ENCODE data around the gene TUBA1A.
"Not testable (repeated sequence)": the region's sequence is repeated elsewhere in the genome, so short reads cannot be mapped to it uniquely, and the experiment has no call there.

TUBA1A gene

GRCh38 chr12:49188916-49189367 lies at the start of gene TUBA1A:
Gene TUBA1A (minus strand): TSS chr12:49189080. CDS start chr12:49188979, 101 bp downstream.
- DNase-seq (peak; percentile 89), ATAC-seq (peak; percentile 97)

GRCh38 chr12:49236423-49236822 lies 47.5 kb upstream of the TUBA1A start:
- ATAC-seq (no peak), DNase-seq (no peak)

GRCh38 chr12:49233842-49234526 lies 45.1 kb upstream of the TUBA1A start:
- DNase-seq (peak; percentile 27), ATAC-seq (no peak)

- no peak for ATAC-seq
- DNase-seq: no peak
Observed at GRCh38 chr12:49232940-49233841, 44.3 kb upstream of the TUBA1A start.

- DNase-seq: no peak
- no peak for ATAC-seq
Observed at GRCh38 chr12:49231878-49232655, 43.2 kb upstream of the TUBA1A start.

GRCh38 chr12:49230805-49231194 lies 41.9 kb upstream of the TUBA1A start:
- ATAC-seq: no peak

GRCh38 chr12:49230176-49230804 lies 41.4 kb upstream of the TUBA1A start:
- no peak for DNase-seq
- ATAC-seq: no peak

More at GRCh38 chr12:49230805-49231194, 41.9 kb upstream of the TUBA1A start:
- no peak for DNase-seq

GRCh38 chr12:49228653-49229052 lies 39.8 kb upstream of the TUBA1A start:
- no peak for DNase-seq
- ATAC-seq: no peak

GRCh38 chr12:49227713-49228112 lies 38.8 kb upstream of the TUBA1A start:
- ATAC-seq (no peak), DNase-seq (no peak)

- no peak for DNase-seq
- no peak for ATAC-seq
Observed at GRCh38 chr12:49225576-49226166, 36.8 kb upstream of the TUBA1A start.

- no peak for ATAC-seq
- DNase-seq: no peak
Observed at GRCh38 chr12:49223590-49224369, 34.9 kb upstream of the TUBA1A start.

- no peak for DNase-seq
Observed at GRCh38 chr12:49223122-49223521, 34.2 kb upstream of the TUBA1A start.

GRCh38 chr12:49220972-49221371 lies 32.1 kb upstream of the TUBA1A start:
- no peak for ATAC-seq
- DNase-seq: no peak

More at GRCh38 chr12:49223122-49223521, 34.2 kb upstream of the TUBA1A start:
- no peak for ATAC-seq

GRCh38 chr12:49219417-49220026 lies 30.6 kb upstream of the TUBA1A start:
- ATAC-seq: no peak

GRCh38 chr12:49212572-49212971 lies 23.7 kb upstream of the TUBA1A start:
- no peak for DNase-seq
- no peak for ATAC-seq

More at GRCh38 chr12:49219417-49220026, 30.6 kb upstream of the TUBA1A start:
- no peak for DNase-seq

- DNase-seq, ATAC-seq: not testable (repeated sequence)
Observed at GRCh38 chr12:49210703-49211102, 21.8 kb upstream of the TUBA1A start.

GRCh38 chr12:49208676-49209075 lies 19.8 kb upstream of the TUBA1A start:
- no peak for DNase-seq
- no peak for ATAC-seq

- ATAC-seq: no peak
- DNase-seq: no peak
Observed at GRCh38 chr12:49208146-49208545, 19.3 kb upstream of the TUBA1A start.

GRCh38 chr12:49206389-49206788 lies 17.5 kb upstream of the TUBA1A start:
- ATAC-seq: no peak

More at GRCh38 chr12:49206389-49206788, 17.5 kb upstream of the TUBA1A start:
- DNase-seq: no peak

Measured in stimulated activated naive CD8-positive, alpha-beta T cell treated with anti-CD3 and anti-CD28 coated beads, Interleukin-15, Interleukin-2, amounts not matched to agents 100 U/mL and 50 U/mL, for 24 hours (primary cell).